22Rv1 (cell line): ENCODE results near the gene GREB1L.

Source experiments
- H3K27ac ChIP-seq: fragments of 450-650 bp; 2 replicates; pipeline ENCODE4 v1.5.1; 2017
- CTCF ChIP-seq: fragments of 450-650 bp; IDR thresholded peaks from 2 replicates; pipeline ENCODE4 v1.5.1; 2017; ENCODE audit warnings: mild to moderate bottlenecking
- ZFX ChIP-seq: fragments of 450-650 bp; IDR thresholded peaks from 2 replicates; pipeline ENCODE4 v1.6.1; 2017; ENCODE audit warnings: antibody characterized with exemption, borderline replicate concordance

Gene GREB1L

GRCh38 chr18:21387886-21388285, 145.9 kb downstream of the GREB1L start:
- TF ChIP-seq ZFX (no peak), CTCF (no peak)

GRCh38 chr18:21389283-21389682, 147.3 kb downstream of the GREB1L start:
- TF ChIP-seq CTCF (peak; percentile 33), ZFX (no peak)

More at GRCh38 chr18:21387886-21388285, 145.9 kb downstream of the GREB1L start:
- no peak overlapping the region for H3K27ac ChIP-seq

GRCh38 chr18:21389903-21390302, 147.9 kb downstream of the GREB1L start:
- no peak for TF ChIP-seq CTCF
- TF ChIP-seq ZFX, result no peak
- no peak overlapping the region for H3K27ac ChIP-seq

More at GRCh38 chr18:21389283-21389682, 147.3 kb downstream of the GREB1L start:
- H3K27ac ChIP-seq, result no peak overlapping the region

- TF ChIP-seq ZFX (no peak), CTCF (no peak)
- H3K27ac ChIP-seq, result 0 out of 2 replicates have a peak overlapping the region, but pooled peaks have one; percentile 6
Measured at GRCh38 chr18:21391074-21391673, 149.1 kb downstream of the GREB1L start.

- TF ChIP-seq CTCF (no peak), ZFX (no peak)
- H3K27ac ChIP-seq, result no peak overlapping the region
Measured at GRCh38 chr18:21393986-21394385, 152.0 kb downstream of the GREB1L start.

GRCh38 chr18:21398121-21398520, 156.1 kb downstream of the GREB1L start:
- TF ChIP-seq CTCF, result no peak
- no peak for TF ChIP-seq ZFX
- no peak overlapping the region for H3K27ac ChIP-seq

GRCh38 chr18:21402272-21402671, 160.2 kb downstream of the GREB1L start:
- TF ChIP-seq CTCF (no peak), ZFX (no peak)
- no peak overlapping the region for H3K27ac ChIP-seq
